ENCODE results near the gene CSGALNACT2.

The CSGALNACT2 gene

DNA sequence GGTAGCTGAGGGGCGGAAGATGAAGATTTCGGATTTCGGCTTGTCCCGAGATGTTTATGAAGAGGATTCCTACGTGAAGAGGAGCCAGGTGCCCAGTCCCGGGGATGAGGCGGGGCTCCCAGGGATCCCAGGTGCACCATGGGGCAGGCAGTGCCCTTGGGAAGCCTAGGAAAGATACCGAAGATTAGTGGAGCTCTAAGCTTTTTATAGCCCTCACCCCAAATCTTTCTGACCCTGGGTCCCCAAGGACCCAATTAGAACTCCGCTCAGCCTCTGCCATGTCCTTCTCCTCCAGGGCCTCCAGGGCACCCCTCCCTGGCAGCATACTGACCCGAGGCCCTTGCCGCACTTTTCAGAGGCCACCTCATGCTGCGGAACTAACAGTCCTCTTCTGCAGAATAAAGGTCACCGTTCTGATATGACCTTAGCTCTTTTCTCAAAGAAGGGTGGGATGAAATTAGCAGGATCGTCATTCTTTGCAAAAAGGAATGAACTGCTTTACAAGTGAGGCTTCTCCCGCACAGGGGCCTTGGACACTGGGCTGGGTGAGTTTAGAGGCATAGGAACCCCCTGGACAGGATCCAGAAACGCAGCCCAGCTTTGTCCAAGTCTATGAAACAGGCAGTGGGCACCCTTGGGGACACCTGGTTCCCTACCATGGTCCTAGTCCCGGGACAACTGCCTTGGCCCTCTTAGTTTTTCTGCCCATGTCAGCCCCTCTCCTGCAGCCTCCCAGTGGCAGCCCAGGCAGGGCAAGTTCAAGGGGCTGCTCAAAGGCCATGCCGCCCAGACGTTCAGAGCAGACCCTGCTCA is 17.9 kb upstream of the CSGALNACT2 start:
- no peaks in the 10 kb centered on the region for H3K36me3 ChIP-seq (ENCODE audit: control insufficient read depth, insufficient read depth, low read length)
- H3K4me2 ChIP-seq (ENCODE audit: low read length), result no peak overlapping the region
- TF ChIP-seq, protein P1, sequence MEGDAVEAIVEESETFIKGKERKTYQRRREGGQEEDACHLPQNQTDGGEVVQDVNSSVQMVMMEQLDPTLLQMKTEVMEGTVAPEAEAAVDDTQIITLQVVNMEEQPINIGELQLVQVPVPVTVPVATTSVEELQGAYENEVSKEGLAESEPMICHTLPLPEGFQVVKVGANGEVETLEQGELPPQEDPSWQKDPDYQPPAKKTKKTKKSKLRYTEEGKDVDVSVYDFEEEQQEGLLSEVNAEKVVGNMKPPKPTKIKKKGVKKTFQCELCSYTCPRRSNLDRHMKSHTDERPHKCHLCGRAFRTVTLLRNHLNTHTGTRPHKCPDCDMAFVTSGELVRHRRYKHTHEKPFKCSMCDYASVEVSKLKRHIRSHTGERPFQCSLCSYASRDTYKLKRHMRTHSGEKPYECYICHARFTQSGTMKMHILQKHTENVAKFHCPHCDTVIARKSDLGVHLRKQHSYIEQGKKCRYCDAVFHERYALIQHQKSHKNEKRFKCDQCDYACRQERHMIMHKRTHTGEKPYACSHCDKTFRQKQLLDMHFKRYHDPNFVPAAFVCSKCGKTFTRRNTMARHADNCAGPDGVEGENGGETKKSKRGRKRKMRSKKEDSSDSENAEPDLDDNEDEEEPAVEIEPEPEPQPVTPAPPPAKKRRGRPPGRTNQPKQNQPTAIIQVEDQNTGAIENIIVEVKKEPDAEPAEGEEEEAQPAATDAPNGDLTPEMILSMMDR (IDR thresholded peaks at IDR 0.05), result no peak
- H3K9ac ChIP-seq, result no peak overlapping the region
- H3K4me3 ChIP-seq (ENCODE audit: low read depth, low read length), result no peak overlapping the region
- no peaks in the 10 kb centered on the region for H3K4me1 ChIP-seq
- no peaks in the 10 kb centered on the region for H3K27me3 ChIP-seq (ENCODE audit: control insufficient read depth, insufficient read depth, low read length)
- H3K9me3 ChIP-seq (ENCODE audit: control insufficient read depth, low read length), result no peaks in the 10 kb centered on the region
- H2AFZ ChIP-seq, result no peak overlapping the region
- H3K27ac ChIP-seq, result no peak overlapping the region
- H3K79me2 ChIP-seq, result no peaks in the 10 kb centered on the region

DNA sequence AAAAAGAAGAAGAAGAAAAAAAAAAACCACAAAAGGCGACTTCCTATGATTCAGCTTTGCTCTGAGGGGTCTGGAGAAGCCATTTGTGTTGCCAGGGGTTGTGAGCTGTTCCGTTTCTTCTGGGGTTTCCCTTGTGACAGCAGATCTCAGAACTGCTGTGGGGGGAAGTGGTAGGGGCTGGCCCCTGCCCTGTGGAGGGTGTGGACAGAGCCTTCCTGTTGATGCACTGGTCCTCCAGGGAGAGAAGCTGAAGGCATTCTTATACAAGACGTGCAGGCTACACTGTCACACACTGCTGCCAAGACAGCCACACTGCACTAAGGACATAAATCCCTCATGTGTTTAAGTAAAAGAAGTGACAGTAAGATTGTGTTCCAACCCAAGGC is 17.3 kb upstream of the CSGALNACT2 start:
- Histone ChIP-seq H3K9ac (no peak overlapping the region), H3K9me3 (ENCODE audit: control insufficient read depth, low read length) (no peaks in the 10 kb centered on the region), H3K27me3 (ENCODE audit: control insufficient read depth, insufficient read depth, low read length) (no peaks in the 10 kb centered on the region), H2AFZ (no peak overlapping the region), H3K4me1 (no peaks in the 10 kb centered on the region), H3K4me3 (ENCODE audit: low read depth, low read length) (no peak overlapping the region), H3K36me3 (ENCODE audit: control insufficient read depth, insufficient read depth, low read length) (no peaks in the 10 kb centered on the region), H3K79me2 (no peaks in the 10 kb centered on the region), H3K4me2 (ENCODE audit: low read length) (no peak overlapping the region), H3K27ac (no peak overlapping the region)
- TF ChIP-seq, protein P1 (IDR thresholded peaks at IDR 0.05), result no peak

DNA sequence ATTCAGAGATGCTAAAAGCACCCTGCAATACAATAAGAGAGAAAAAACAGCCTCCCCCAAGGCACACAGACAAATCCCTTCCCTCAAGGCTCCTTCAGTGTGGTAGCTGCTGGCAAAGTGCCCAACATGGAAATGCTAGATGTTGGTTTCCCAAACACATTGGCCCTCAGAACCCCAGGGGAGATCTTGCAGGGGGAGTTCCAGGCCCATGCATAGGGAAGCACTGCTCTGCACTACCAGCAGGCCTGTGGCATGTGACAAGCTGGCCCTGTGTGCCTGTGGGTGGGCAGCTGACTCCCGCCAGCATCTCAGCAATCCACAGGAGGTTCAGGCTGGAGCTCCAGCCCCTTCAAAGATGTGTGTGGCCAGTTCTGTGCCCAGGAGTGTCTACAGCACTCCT is 16.8 kb upstream of the CSGALNACT2 start:
- Histone ChIP-seq H3K36me3 (ENCODE audit: control insufficient read depth, insufficient read depth, low read length) (no peaks in the 10 kb centered on the region), H3K9me3 (ENCODE audit: control insufficient read depth, low read length) (no peaks in the 10 kb centered on the region), H3K27ac (no peak overlapping the region), H2AFZ (no peak overlapping the region), H3K9ac (no peak overlapping the region), H3K27me3 (ENCODE audit: control insufficient read depth, insufficient read depth, low read length) (no peaks in the 10 kb centered on the region), H3K4me1 (no peaks in the 10 kb centered on the region), H3K4me3 (ENCODE audit: low read depth, low read length) (no peak overlapping the region), H3K4me2 (ENCODE audit: low read length) (no peak overlapping the region), H3K79me2 (no peaks in the 10 kb centered on the region)
- TF ChIP-seq, protein P1 (IDR thresholded peaks at IDR 0.05), result no peak

DNA sequence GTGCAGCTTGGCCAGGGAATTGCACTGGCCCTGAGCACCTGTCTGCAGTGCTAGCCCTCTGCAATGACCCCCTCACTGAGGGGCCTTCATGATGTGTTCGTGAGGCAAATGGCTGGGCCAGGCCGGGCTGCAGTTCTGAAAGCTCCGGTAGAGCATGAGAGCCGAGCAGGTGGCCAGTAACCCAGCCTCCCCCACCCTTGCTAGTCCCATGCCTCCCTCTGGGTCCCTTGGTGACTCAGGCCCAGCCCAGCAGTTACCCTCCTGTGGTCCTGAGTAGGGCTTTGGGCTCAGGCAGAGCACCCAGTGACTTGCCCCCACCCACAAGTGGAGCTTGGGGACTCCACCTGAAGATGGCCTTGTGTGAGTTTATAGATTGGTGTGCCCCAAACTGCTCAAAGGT is 16.1 kb upstream of the CSGALNACT2 start:
- TF ChIP-seq, protein P1 (IDR thresholded peaks at IDR 0.05), result no peak
- Histone ChIP-seq H3K9me3 (ENCODE audit: control insufficient read depth, low read length) (no peaks in the 10 kb centered on the region), H3K9ac (no peak overlapping the region), H2AFZ (no peak overlapping the region), H3K79me2 (no peaks in the 10 kb centered on the region), H3K4me2 (ENCODE audit: low read length) (no peak overlapping the region), H3K27me3 (ENCODE audit: control insufficient read depth, insufficient read depth, low read length) (no peaks in the 10 kb centered on the region), H3K27ac (no peak overlapping the region), H3K36me3 (ENCODE audit: control insufficient read depth, insufficient read depth, low read length) (no peaks in the 10 kb centered on the region), H3K4me1 (no peaks in the 10 kb centered on the region), H3K4me3 (ENCODE audit: low read depth, low read length) (no peak overlapping the region)

DNA sequence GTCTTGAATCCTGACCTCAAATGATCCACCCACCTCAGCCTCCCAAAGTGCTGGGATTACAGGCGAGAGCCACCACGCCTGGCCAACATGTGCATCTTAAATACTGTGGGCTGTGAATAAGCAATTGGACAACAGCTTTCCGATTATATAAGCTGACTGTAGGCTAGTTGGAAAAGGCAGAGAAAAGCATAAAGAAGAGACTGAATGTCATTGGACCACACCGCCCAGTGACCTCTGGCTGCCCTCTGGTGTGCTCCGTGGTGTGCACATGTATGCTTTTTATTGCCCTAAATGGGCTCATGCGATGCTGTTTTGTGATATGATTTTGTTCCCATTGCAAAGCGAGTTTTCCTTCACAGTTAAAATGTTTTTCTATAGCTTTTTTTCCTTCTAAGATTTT is 15.4 kb upstream of the CSGALNACT2 start:
- no peak overlapping the region for H3K4me3 ChIP-seq (ENCODE audit: low read depth, low read length)
- H3K4me1 ChIP-seq, result no peaks in the 10 kb centered on the region
- no peak overlapping the region for H3K27ac ChIP-seq
- no peak overlapping the region for H3K4me2 ChIP-seq (ENCODE audit: low read length)
- H3K9ac ChIP-seq, result no peak overlapping the region
- H3K79me2 ChIP-seq, result no peaks in the 10 kb centered on the region
- TF ChIP-seq, protein P1 (IDR thresholded peaks at IDR 0.05), result no peak
- H3K9me3 ChIP-seq (ENCODE audit: control insufficient read depth, low read length), result no peaks in the 10 kb centered on the region
- no peaks in the 10 kb centered on the region for H3K36me3 ChIP-seq (ENCODE audit: control insufficient read depth, insufficient read depth, low read length)
- H3K27me3 ChIP-seq (ENCODE audit: control insufficient read depth, insufficient read depth, low read length), result no peaks in the 10 kb centered on the region
- no peak overlapping the region for H2AFZ ChIP-seq
